OCI-LY1 (cell line): ENCODE data around the gene RPL22.

ENCODE experiments used
- CTCF ChIP-seq: fragments of 200-600 bp; sonication (generic), shearing (Covaris generic); IDR thresholded peaks from 2 replicates; pipeline ENCODE4 v1.5.1; 2017; ENCODE audit warnings: mild to moderate bottlenecking, antibody characterized with exemption, low read length, moderate library complexity, mixed read lengths
- EZH2 ChIP-seq: fragments of 200-600 bp; sonication (generic), shearing (Covaris generic); IDR thresholded peaks from 2 replicates; pipeline ENCODE4 v1.8.0; 2017; ENCODE audit warnings: borderline replicate concordance, mixed run types, mild to moderate bottlenecking, antibody characterized with exemption, low read length, moderate library complexity, mixed read lengths

GRCh38 chr1:6245086-6245868 is 45.9 kb upstream of the RPL22 start:
- peak; percentile 69 for TF ChIP-seq CTCF
- TF ChIP-seq EZH2, result no peak
